Breast epithelium (tissue), 3 donors: ENCODE results near the gene SLX4.

Experiments
- CTCF ChIP-seq, 3 donors: fragments of 450-650 bp; IDR thresholded peaks; one replicate each; pipeline ENCODE4 v1.5.1; 2016 to 2017; ENCODE audit warnings: antibody characterized with exemption in 3 of 3, mild to moderate bottlenecking in 3 of 3, moderate library complexity in 3 of 3
- POLR2A ChIP-seq: fragments of 450-650 bp; IDR thresholded peaks from one replicate; pipeline ENCODE4 v1.6.1; 2016; ENCODE audit warnings: antibody characterized with exemption, mild to moderate bottlenecking, moderate library complexity

DNA sequence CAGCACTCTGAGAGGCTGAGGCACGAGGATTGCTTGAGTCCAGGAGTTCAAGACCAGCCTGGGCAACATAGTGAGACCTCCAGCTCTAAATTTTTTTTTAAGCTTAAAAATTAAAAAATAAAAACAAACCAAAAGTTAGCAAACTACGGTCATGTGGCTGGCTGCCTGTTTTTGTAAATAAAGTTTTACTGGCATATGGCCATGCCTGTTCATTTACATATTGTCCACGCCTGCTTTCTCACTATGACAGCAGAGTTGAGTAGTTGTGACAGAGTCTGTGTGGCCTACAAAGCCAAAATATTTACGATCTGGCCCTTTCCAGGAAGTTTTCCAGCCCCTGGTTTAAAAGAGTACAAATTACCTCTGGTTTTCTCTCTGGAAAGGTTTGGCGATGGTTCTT lies 3.3 kb downstream of the SLX4 start:
- TF ChIP-seq POLR2A = no peak
- no peak for TF ChIP-seq CTCF (IDR thresholded peaks at IDR 0.05)
